H1 (cell line): ENCODE data around the gene ADCY5. TPM values are rescaled to one million over a fixed set of nuclear protein-coding genes. Genes with fewer than 3 reads are reported as not detected.

Experiments used
- BRCA1 ChIP-seq: IDR thresholded peaks from 2 replicates; pipeline ENCODE4 v1.6.1; 2012; ENCODE audit warnings: low read depth, low read length, improper control_type of control experiment
- CHD1 ChIP-seq: IDR thresholded peaks from 2 replicates; pipeline ENCODE4 v1.6.1; 2012; ENCODE audit warnings: low read depth, low read length, improper control_type of control experiment
- CHD2 ChIP-seq: IDR thresholded peaks from 2 replicates; pipeline ENCODE4 v1.6.1; 2012; ENCODE audit warnings: low read length, improper control_type of control experiment
- CREB1 ChIP-seq: IDR thresholded peaks from 2 replicates; pipeline ENCODE4 v1.6.1; 2012; ENCODE audit warnings: inconsistent platforms
- EGR1 ChIP-seq: IDR thresholded peaks from 2 replicates; pipeline ENCODE4 v1.6.1; 2011; ENCODE audit warnings: low read depth, low read length, borderline replicate concordance
- EP300 ChIP-seq, 2 experiments: IDR thresholded peaks; 1 replicate in 1 of 2; 2 replicates in 1 of 2; pipeline ENCODE4 v1.6.1; 2011 to 2012; ENCODE audit warnings: low read depth in 2 of 2, low read length in 2 of 2, mild to moderate bottlenecking in 2 of 2, borderline replicate concordance in 1 of 2, inconsistent platforms in 1 of 2, moderate library complexity in 1 of 2
- GABPA ChIP-seq: IDR thresholded peaks from 2 replicates; pipeline ENCODE4 v1.6.1; 2011; ENCODE audit warnings: mild to moderate bottlenecking, low read length, moderate library complexity, borderline replicate concordance; ENCODE audit not compliant: insufficient read depth
- KDM4A ChIP-seq: IDR thresholded peaks from one replicate; pipeline ENCODE4 v1.7.1; 2012; ENCODE audit warnings: low read depth, mild to moderate bottlenecking, moderate library complexity, low read length, inconsistent platforms; ENCODE audit not compliant: severe bottlenecking
- NRF1 ChIP-seq: IDR thresholded peaks from 2 replicates; pipeline ENCODE4 v1.6.1; 2011; ENCODE audit warnings: mild to moderate bottlenecking, low read depth, low read length, improper control_type of control experiment
- PHF8 ChIP-seq: fragments of 200-600 bp; sonication (generic); conservative IDR thresholded peaks from 2 replicates; pipeline ENCODE4 v1.7.1; 2012; ENCODE audit warnings: low read depth, mild to moderate bottlenecking, inconsistent platforms, low read length, moderate library complexity
- POLR2A ChIP-seq, 2 experiments: IDR thresholded peaks; 1 replicate in 1 of 2; 2 replicates in 1 of 2; pipeline ENCODE4 v1.6.1; 2011; ENCODE audit warnings: low read depth in 2 of 2, low read length in 2 of 2, mild to moderate bottlenecking in 2 of 2; ENCODE audit errors: control extremely low read depth in 1 of 2
- POLR2AphosphoS5 ChIP-seq: IDR thresholded peaks from 2 replicates; pipeline ENCODE4 v1.6.1; 2011; ENCODE audit warnings: low read depth, low read length
- RBBP5 ChIP-seq: IDR thresholded peaks from 2 replicates; pipeline ENCODE4 v1.7.1; 2012; ENCODE audit warnings: low read depth, mild to moderate bottlenecking, inconsistent platforms, low read length, moderate library complexity, borderline replicate concordance
- RFX5 ChIP-seq: IDR thresholded peaks from 2 replicates; pipeline ENCODE4 v1.6.1; 2011; ENCODE audit warnings: low read depth, low read length, improper control_type of control experiment, borderline replicate concordance
- RNF2 ChIP-seq: fragments of 200-900, 300-1000 bp; sonication (generic); IDR thresholded peaks from 2 replicates; pipeline ENCODE4 v1.7.1; 2016; ENCODE audit warnings: borderline replicate concordance, low read depth, mild to moderate bottlenecking, antibody characterized with exemption, low read length; ENCODE audit not compliant: poor library complexity, severe bottlenecking; ENCODE audit errors: missing control alignments
- RXRA ChIP-seq: IDR thresholded peaks from 2 replicates; pipeline ENCODE4 v1.6.1; 2011; ENCODE audit warnings: low read depth, mild to moderate bottlenecking, low read length, moderate library complexity; ENCODE audit not compliant: insufficient read depth
- SIN3A ChIP-seq, 2 experiments: IDR thresholded peaks in 1 of 2; conservative IDR thresholded peaks in 1 of 2; 2 replicates each; pipeline ENCODE4 v1.6.1; 2011 to 2012; ENCODE audit warnings: low read length in 2 of 2, improper control_type of control experiment in 1 of 2, low read depth in 1 of 2, mild to moderate bottlenecking in 1 of 2
- SIX5 ChIP-seq: IDR thresholded peaks from 2 replicates; pipeline ENCODE4 v1.6.1; 2011; ENCODE audit warnings: mild to moderate bottlenecking, low read depth, low read length
- SP1 ChIP-seq: IDR thresholded peaks from 2 replicates; pipeline ENCODE4 v1.6.1; 2011; ENCODE audit warnings: low read depth, low read length
- SRF ChIP-seq: IDR thresholded peaks from 2 replicates; pipeline ENCODE4 v1.6.1; 2011; ENCODE audit warnings: mild to moderate bottlenecking, low read depth, low read length, moderate library complexity
- TEAD4 ChIP-seq: IDR thresholded peaks from 2 replicates; pipeline ENCODE4 v1.6.1; 2012; ENCODE audit warnings: low read depth, low read length, inconsistent platforms, mixed read lengths
- polyA plus RNA-seq, 7 experiments: library from polyadenylated mRNA; depleted of rRNA in 3 of 7; stranded (reverse) in 5 of 7; unstranded in 2 of 7; fragments of >200 nt in 5 of 7; fragments of 200-250 nt in 2 of 7; gene quantifications; 1 replicate in 5 of 7; 2 replicates in 1 of 7; 4 replicates in 1 of 7; pipeline versions ENCODE4 v1.2.1 to v1.2.3, GENCODE V29; 2011 to 2013; ENCODE audit warnings: missing spikeins in 2 of 7, mixed read lengths in 2 of 7
- total RNA-seq: library from RNA; stranded (reverse); fragmentation: NEBNext Ultra II Directional; extraction: Animal tissue kit (Norgen Biotek cat#: 25700); gene quantifications from 2 replicates; pipeline ENCODE4 v1.2.1, GENCODE V29; 2021

ADCY5 gene
- total and polyA plus RNA-seq, 2 of the 8 experiments (the other 6 are each of a cell fraction or from before 2014, with no cell fraction given): 18.9 to 40.8 TPM

- no peak for TF ChIP-seq BRCA1
- peak; percentile 58; the same call in 1 of the 2 replicates for TF ChIP-seq EGR1
- TF ChIP-seq NRF1: no peak
- no peak for TF ChIP-seq RBBP5
- no peak for TF ChIP-seq RNF2
- TF ChIP-seq EP300 (IDR thresholded peaks at IDR 0.05; ENCODE audit: borderline replicate concordance in 1 of 2, low read depth in 2 of 2, low read length in 2 of 2): peak in 1 of 2 experiments; percentile 91; a peak in 1 of 3 replicates
- TF ChIP-seq KDM4A: no peak
- TF ChIP-seq SIN3A (conservative IDR thresholded peaks at IDR 0.05 in 1 of 2, IDR thresholded peaks at IDR 0.05 in 1 of 2; ENCODE audit: low read depth in 1 of 2, low read length in 2 of 2): peak; percentile 54; a peak in 1 of 4 replicates
- TF ChIP-seq PHF8: no peak
- TF ChIP-seq CHD2: no peak
- peak in 1 of 2 experiments; percentile 40; a peak in 2 of 3 replicates for TF ChIP-seq POLR2A (IDR thresholded peaks at IDR 0.05; ENCODE audit: control extremely low read depth in 1 of 2, low read depth in 2 of 2, low read length in 2 of 2)
- TF ChIP-seq RFX5: no peak
- TF ChIP-seq RXRA: 0 out of 2 replicates have a peak, but pooled peaks have one; percentile 64
- TF ChIP-seq SRF: no peak
- peak; percentile 59 for TF ChIP-seq CREB1
- no peak for TF ChIP-seq TEAD4
- TF ChIP-seq SP1: peak; percentile 72
- peak; percentile 54; the same call in 1 of the 2 replicates for TF ChIP-seq GABPA
- no peak for TF ChIP-seq SIX5
- TF ChIP-seq POLR2AphosphoS5: no peak
- no peak for TF ChIP-seq CHD1
Observed at GRCh38 chr3:123314359-123315270, 134.3 kb downstream of the ADCY5 start (continued).
